Natural killer cell (primary cell): ENCODE data around the gene AK1. TPM values are rescaled to one million over a fixed set of nuclear protein-coding genes. Genes with fewer than 3 reads are reported as not detected.

ENCODE experiments used
- ATAC-seq, 3 donors: fragments of 150-1000 bp in 2 of 3; fragments of 200-7000 bp in 1 of 3; cut with Tn5 transposase; 1 replicate in 1 of 3; 2 replicates in 2 of 3; pipeline ENCODE4 v1.10.0; 2021; ENCODE audit warnings: mild to moderate bottlenecking in 2 of 3, moderate library complexity in 2 of 3
- DNase-seq, 2 donors: peaks; one replicate each; pipeline versions ENCODE4 v3.0.0 to v3.0.0-alpha.2; 2013 to 2021; ENCODE audit warnings: mixed read lengths in 1 of 2
- H3K27ac ChIP-seq: one replicate; pipeline ENCODE4 v1.5.1; 2013; ENCODE audit warnings: mild to moderate bottlenecking, low read length
- H3K27me3 ChIP-seq: one replicate; pipeline ENCODE4 v1.6.1; 2013; ENCODE audit warnings: low read length; ENCODE audit not compliant: control insufficient read depth, insufficient read depth
- H3K36me3 ChIP-seq: one replicate; pipeline ENCODE4 v1.6.1; 2013; ENCODE audit warnings: low read length; ENCODE audit not compliant: control insufficient read depth, insufficient read depth
- H3K4me1 ChIP-seq: one replicate; pipeline ENCODE4 v1.6.1; 2013; ENCODE audit warnings: low read length; ENCODE audit not compliant: control insufficient read depth, insufficient read depth
- H3K4me3 ChIP-seq: one replicate; pipeline ENCODE4 v1.5.1; 2013; ENCODE audit warnings: low read length
- H3K9me3 ChIP-seq: one replicate; pipeline ENCODE4 v1.6.1; 2013; ENCODE audit warnings: low read length; ENCODE audit not compliant: control insufficient read depth, insufficient read depth
- H3K27ac Mint-ChIP-seq, 2 donors: one replicate each; pipeline ENCODE4 v1.8.0; 2022; ENCODE audit warnings: mild to moderate bottlenecking in 2 of 2, mixed read lengths in 2 of 2, moderate library complexity in 1 of 2
- H3K27me3 Mint-ChIP-seq, 2 donors: one replicate each; pipeline ENCODE4 v1.8.0; 2022; ENCODE audit warnings: low read depth in 2 of 2, mixed read lengths in 2 of 2
- H3K36me3 Mint-ChIP-seq: one replicate; pipeline ENCODE4 v1.8.0; 2022; ENCODE audit warnings: mixed read lengths
- H3K4me1 Mint-ChIP-seq, 2 donors: one replicate each; pipeline ENCODE4 v1.8.0; 2022; ENCODE audit warnings: mixed read lengths in 2 of 2
- H3K4me3 Mint-ChIP-seq: one replicate; pipeline ENCODE4 v1.8.0; 2022; ENCODE audit warnings: mild to moderate bottlenecking, moderate library complexity, mixed read lengths
- H3K9me3 Mint-ChIP-seq, 2 donors: one replicate each; pipeline ENCODE4 v1.8.0; 2022; ENCODE audit warnings: mixed read lengths in 2 of 2
- WGBS: methylation state at CpG from one replicate; pipeline ENCODE4 v1.1.7; 2013; ENCODE audit warnings: missing lambda C conversion rate; ENCODE audit not compliant: insufficient coverage; 5-methylcytosine and 5-hydroxymethylcytosine counted together
- intact Hi-C: fragments of 100-400 bp; cut with micrococcal nuclease; formaldehyde crosslinking; loops from one replicate; pipeline ENCODE4 v1.14.2; 2022
- total RNA-seq, 4 donors: library from RNA; stranded (reverse); fragments of 120-200 nt in 1 of 4; gene quantifications; one replicate each; pipeline versions ENCODE4 v1.2.3 to v1.2.4, GENCODE V29; 2013 to 2022
- TF ChIP-seq, protein P1 (sequence below): fragments of 200-600 bp; IDR thresholded peaks from one replicate; pipeline ENCODE4 v1.8.0; 2022; ENCODE audit warnings: antibody characterized with exemption

AK1 gene
- total RNA-seq, 3 donors from 2014 or later (not counting 1 experiment from before 2014, with no cell fraction given), result 47.3 to 76.3 (median 54.2) TPM

DNA sequence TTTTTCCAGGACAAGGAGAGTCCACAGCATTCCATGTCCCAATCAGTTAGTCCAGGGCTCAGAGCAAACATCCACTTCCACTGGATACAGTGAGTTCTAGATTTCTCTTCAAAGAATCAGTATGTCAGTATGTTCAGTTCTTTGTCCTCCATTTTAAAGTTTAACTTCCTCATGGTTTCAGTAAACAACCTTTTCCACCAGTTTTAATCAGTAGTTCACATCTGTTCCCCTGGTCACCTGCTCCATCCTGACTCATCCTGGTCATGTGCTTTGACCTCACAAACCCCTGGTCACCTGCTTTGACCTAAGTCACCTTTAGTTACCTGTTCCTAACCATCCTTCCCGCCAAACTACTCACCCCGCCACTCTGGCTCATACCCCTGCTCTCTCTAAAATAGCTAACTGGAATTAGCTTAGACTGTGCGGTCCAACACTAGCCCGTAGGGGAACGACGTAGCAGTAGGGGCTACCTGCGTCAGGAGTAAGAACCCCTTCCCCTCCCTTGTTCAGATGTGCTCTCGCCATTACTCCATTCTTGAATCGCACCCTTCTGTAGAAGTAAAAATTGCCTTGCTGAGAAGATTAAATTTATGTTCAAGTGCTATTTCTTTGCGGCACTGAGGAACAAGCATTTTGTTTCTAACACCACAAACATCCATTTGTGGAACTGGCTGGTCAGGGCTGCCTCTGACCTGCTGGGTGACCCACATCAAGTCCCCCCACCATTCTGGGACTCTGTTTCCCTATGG is 28.5 kb downstream of the AK1 start:
- Histone ChIP-seq H3K36me3 (no peaks in the 10 kb centered on the region), H3K4me1 (peaks cover 24% of the 10 kb centered on the region), H3K4me3 (no peak overlapping the region), H3K27me3 (no peaks in the 10 kb centered on the region), H3K27ac (no peak overlapping the region), H3K9me3 (peaks cover 14% of the 10 kb centered on the region)
- no peaks in the 10 kb centered on the region for H3K27me3 Mint-ChIP-seq
- TF ChIP-seq, protein P1, sequence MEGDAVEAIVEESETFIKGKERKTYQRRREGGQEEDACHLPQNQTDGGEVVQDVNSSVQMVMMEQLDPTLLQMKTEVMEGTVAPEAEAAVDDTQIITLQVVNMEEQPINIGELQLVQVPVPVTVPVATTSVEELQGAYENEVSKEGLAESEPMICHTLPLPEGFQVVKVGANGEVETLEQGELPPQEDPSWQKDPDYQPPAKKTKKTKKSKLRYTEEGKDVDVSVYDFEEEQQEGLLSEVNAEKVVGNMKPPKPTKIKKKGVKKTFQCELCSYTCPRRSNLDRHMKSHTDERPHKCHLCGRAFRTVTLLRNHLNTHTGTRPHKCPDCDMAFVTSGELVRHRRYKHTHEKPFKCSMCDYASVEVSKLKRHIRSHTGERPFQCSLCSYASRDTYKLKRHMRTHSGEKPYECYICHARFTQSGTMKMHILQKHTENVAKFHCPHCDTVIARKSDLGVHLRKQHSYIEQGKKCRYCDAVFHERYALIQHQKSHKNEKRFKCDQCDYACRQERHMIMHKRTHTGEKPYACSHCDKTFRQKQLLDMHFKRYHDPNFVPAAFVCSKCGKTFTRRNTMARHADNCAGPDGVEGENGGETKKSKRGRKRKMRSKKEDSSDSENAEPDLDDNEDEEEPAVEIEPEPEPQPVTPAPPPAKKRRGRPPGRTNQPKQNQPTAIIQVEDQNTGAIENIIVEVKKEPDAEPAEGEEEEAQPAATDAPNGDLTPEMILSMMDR, result no peak
- peaks cover 9% of the 10 kb centered on the region for H3K36me3 Mint-ChIP-seq
- peaks cover 0 to 8% of the 10 kb centered on the region in 2 donors for H3K9me3 Mint-ChIP-seq
- no peak for DNase-seq
- H3K4me3 Mint-ChIP-seq, result no peak overlapping the region
- WGBS, result 96% methylated on average over 9 of the region's 10 CpGs
- H3K27ac Mint-ChIP-seq, result peak overlapping the region in 1 of 2 donors; percentile 58
- peaks cover 12 to 26% of the 10 kb centered on the region in 2 donors for H3K4me1 Mint-ChIP-seq
- ATAC-seq, result no peak
- intact Hi-C loops, result no loop called here

DNA sequence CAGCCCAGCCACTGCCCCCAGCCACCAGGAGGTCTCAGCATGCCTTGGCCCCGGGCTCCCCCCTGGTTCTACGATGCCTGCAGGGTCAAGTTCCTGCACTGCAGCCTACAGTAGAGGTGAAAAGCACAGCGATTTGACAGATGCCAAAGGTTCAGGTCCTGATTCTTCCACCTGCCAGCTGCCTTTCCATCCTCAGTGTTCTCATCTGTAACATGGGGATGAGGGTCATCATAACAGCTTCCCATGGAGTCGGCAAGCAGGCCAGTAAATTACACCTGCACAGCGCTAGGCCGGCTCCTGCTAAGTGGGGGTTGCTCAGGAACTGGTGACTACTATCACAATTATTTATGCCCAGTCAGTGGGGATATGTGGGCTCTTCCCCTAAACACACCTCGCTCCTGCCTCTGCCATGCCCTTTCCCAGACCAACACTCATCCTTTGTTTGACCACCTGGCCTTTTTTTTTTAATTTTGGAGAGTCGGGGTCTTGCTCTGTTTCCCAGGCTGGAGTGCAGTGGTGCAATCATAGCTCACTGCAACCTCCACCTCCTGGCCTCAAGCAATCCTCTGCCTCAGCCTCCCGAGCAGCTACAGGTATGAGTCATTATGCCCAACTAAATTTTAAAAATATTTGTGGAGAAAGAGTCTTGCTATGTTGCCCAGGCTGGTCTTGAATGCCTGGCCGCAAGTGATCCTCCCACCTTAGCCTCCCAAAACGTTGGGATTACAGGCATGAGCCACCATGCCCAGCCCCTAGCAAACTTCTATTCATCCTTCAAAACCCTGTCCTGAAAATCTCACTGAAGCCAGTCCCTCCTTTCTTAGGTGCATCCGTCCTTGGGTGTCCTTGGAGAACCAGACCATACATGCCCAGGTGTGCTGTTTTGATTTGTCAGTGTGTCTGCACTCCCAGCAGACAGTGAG is 29.4 kb downstream of the AK1 start:
- no peaks in the 10 kb centered on the region for H3K27me3 ChIP-seq

DNA sequence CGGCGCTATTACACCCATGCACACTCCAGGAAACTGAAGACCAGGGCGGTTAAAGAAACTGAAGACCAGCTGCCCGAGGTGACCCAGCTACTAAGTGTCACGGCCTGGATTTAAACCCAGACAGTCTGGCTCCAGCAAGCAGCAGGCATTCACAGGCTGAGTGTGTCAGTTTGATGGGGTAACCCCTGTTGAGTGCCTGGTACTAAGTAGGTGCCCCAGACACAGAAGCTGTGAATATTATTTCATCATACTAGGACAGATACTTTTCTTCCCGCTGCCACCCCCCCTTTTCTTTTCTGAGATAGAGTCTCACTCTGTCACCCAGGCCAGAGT is 30.3 kb downstream of the AK1 start:
- Mint-ChIP-seq H3K9me3 (peaks cover 0 to 8% of the 10 kb centered on the region in 2 donors), H3K4me3 (no peak overlapping the region), H3K4me1 (peaks cover 8 to 21% of the 10 kb centered on the region in 2 donors), H3K36me3 (peaks cover 9% of the 10 kb centered on the region), H3K27ac (peak overlapping the region; percentile 14 to 22), H3K27me3 (no peaks in the 10 kb centered on the region)
- Histone ChIP-seq H3K27me3 (no peaks in the 10 kb centered on the region), H3K4me3 (no peak overlapping the region), H3K4me1 (peaks cover 6% of the 10 kb centered on the region), H3K9me3 (peaks cover 14% of the 10 kb centered on the region), H3K27ac (no peak overlapping the region), H3K36me3 (no peaks in the 10 kb centered on the region)
- 57% methylated on average over 6 of the region's 6 CpGs for WGBS
- TF ChIP-seq, protein P1, result no peak
- intact Hi-C loops, result no loop called here
- DNase-seq (no peak), ATAC-seq (peak; percentile 59 to 83 (median 80))

More for the DNA sequence above, 29.4 kb downstream of the AK1 start:
- WGBS, result 82% methylated on average over 9 of the region's 12 CpGs
- ATAC-seq, result no peak
- peaks cover 15% of the 10 kb centered on the region for H3K4me1 ChIP-seq
- H3K9me3 Mint-ChIP-seq, result peaks cover 0 to 8% of the 10 kb centered on the region in 2 donors
- no peak for DNase-seq
- peaks cover 9% of the 10 kb centered on the region for H3K36me3 Mint-ChIP-seq
- H3K4me3 ChIP-seq, result no peak overlapping the region
- no peaks in the 10 kb centered on the region for H3K36me3 ChIP-seq
- peaks cover 14% of the 10 kb centered on the region for H3K9me3 ChIP-seq
- no peak overlapping the region for H3K27ac ChIP-seq
- TF ChIP-seq, protein P1, result no peak
- intact Hi-C loops, result no loop called here
- no peak overlapping the region for H3K4me3 Mint-ChIP-seq
- H3K27me3 Mint-ChIP-seq, result no peaks in the 10 kb centered on the region
- H3K27ac Mint-ChIP-seq, result peak overlapping the region in 1 of 2 donors; percentile 31
- H3K4me1 Mint-ChIP-seq, result peaks cover 8 to 23% of the 10 kb centered on the region in 2 donors
